A549 (cell line): ENCODE measurements around the gene PTPRG. TPM values are rescaled to one million over a fixed set of nuclear protein-coding genes. Genes with fewer than 3 reads are reported as not detected.

ENCODE experiments used
- ATAC-seq, 2 experiments: fragments of 200-7000 bp in 1 of 2; fragments of >200 bp in 1 of 2; cut with Nextera tagmentation in 1 of 2; cut with Tn5 transposase in 1 of 2; 3 replicates each; pipeline versions ENCODE4 v1.8.0 to v1.9.1; 2018 to 2020; ENCODE audit warnings: mild to moderate bottlenecking in 1 of 2, moderate library complexity in 1 of 2
- CTCF ChIA-PET: fragments of 300-600 bp; sonication (Branson Sonifier 250); formaldehyde crosslinking; extraction: SDS; loops from one replicate; lab custom pipeline; 2021; ENCODE audit warnings: antibody characterized with exemption, inconsistent platforms; lab: Yijun Ruan, JAX
- POLR2A ChIA-PET: fragments of 350-600 bp; formaldehyde crosslinking; extraction: SDS; loops from one replicate; lab custom pipeline; 2021; ENCODE audit warnings: antibody characterized with exemption, inconsistent platforms; lab: Yijun Ruan, JAX
- DNase-seq, 2 experiments: peaks; one replicate each; pipeline versions ENCODE4 v3.0.0 to v3.0.0-alpha.2; 2011 to 2016; ENCODE audit warnings: low read depth in 1 of 2, low spot score in 1 of 2
- FAIRE-seq: peaks from 2 replicates; lab custom pipeline; 2011; peaks lifted over from hg19 to GRCh38; lab: Jason Lieb, UNC
- H3K27ac ChIP-seq, 2 experiments: fragments of >200 bp; sonication (Bioruptor Twin); formaldehyde crosslinking; 3 replicates each; pipeline ENCODE4 v1.5.1; 2016 to 2017
- H3K4me1 ChIP-seq: fragments of >200 bp; sonication (Bioruptor Twin); formaldehyde crosslinking; 3 replicates; pipeline ENCODE4 v1.6.1; 2016
- H3K4me2 ChIP-seq: fragments of >200 bp; sonication (Bioruptor Twin); formaldehyde crosslinking; 3 replicates; pipeline ENCODE4 v1.6.1; 2016
- H3K4me3 ChIP-seq: fragments of >200 bp; sonication (Bioruptor Twin); formaldehyde crosslinking; 3 replicates; pipeline ENCODE4 v1.5.1; 2016
- H3K9me3 ChIP-seq: fragments of >200 bp; sonication (Bioruptor Twin); formaldehyde crosslinking; 3 replicates; pipeline ENCODE4 v1.6.1; 2016
- EHF ChIP-seq: fragments of 250-450 bp; sonication (Bioruptor Pico); IDR thresholded peaks from 2 replicates; pipeline ENCODE4 v1.5.0; 2020; ENCODE audit warnings: mild to moderate bottlenecking
- EHMT2 ChIP-seq: fragments of 200-600 bp; sonication (generic); IDR thresholded peaks from 2 replicates; pipeline ENCODE4 v1.6.1; 2016; ENCODE audit warnings: antibody characterized with exemption, low read depth, mild to moderate bottlenecking, moderate library complexity
- HDAC2 ChIP-seq: fragments of 200-600 bp; sonication (generic); IDR thresholded peaks from 2 replicates; pipeline ENCODE4 v1.6.1; 2016
- HMGXB4 ChIP-seq: fragments of 250-450 bp; sonication (Bioruptor Pico); IDR thresholded peaks from 2 replicates; pipeline ENCODE4 v1.5.0; 2021; ENCODE audit warnings: mild to moderate bottlenecking, moderate library complexity, borderline replicate concordance
- HOXA7 ChIP-seq: fragments of 250-450 bp; sonication (Bioruptor Pico); IDR thresholded peaks from 2 replicates; pipeline ENCODE4 v1.5.0; 2020; ENCODE audit warnings: mild to moderate bottlenecking, moderate library complexity
- HOXB13 ChIP-seq: fragments of 250-450 bp; sonication (Bioruptor Pico); IDR thresholded peaks from 2 replicates; pipeline ENCODE4 v1.5.0; 2020; ENCODE audit warnings: low read depth, mild to moderate bottlenecking, moderate library complexity
- KDM1A ChIP-seq: fragments of 200-600 bp; sonication (generic); IDR thresholded peaks from 2 replicates; pipeline ENCODE4 v1.6.1; 2016; ENCODE audit warnings: low read depth, mild to moderate bottlenecking
- MAX ChIP-seq: IDR thresholded peaks from 2 replicates; pipeline ENCODE4 v1.6.1; 2012
- RCOR1 ChIP-seq: fragments of 150-350 bp; IDR thresholded peaks from 2 replicates; pipeline ENCODE4 v1.6.1; 2014; ENCODE audit warnings: antibody characterized with exemption, low read length, low read depth
- REST ChIP-seq: fragments of 200-600 bp; sonication (generic); IDR thresholded peaks from 2 replicates; pipeline ENCODE4 v1.6.1; 2016; ENCODE audit warnings: antibody characterized with exemption, mild to moderate bottlenecking, moderate library complexity
- RFX5 ChIP-seq: fragments of 450-650 bp; IDR thresholded peaks from 2 replicates; pipeline ENCODE4 v1.7.1; 2014; ENCODE audit warnings: antibody characterized with exemption, mild to moderate bottlenecking, moderate library complexity
- RNF2 ChIP-seq: fragments of 200-600 bp; sonication (generic); IDR thresholded peaks from 2 replicates; pipeline ENCODE4 v1.6.1; 2016; ENCODE audit warnings: low read depth, mild to moderate bottlenecking, antibody characterized with exemption, moderate library complexity, borderline replicate concordance
- SMC3 ChIP-seq: fragments of >200 bp; sonication (Bioruptor Twin); formaldehyde crosslinking; IDR thresholded peaks from 3 replicates; pipeline ENCODE4 v1.6.1; 2018; ENCODE audit warnings: inconsistent platforms
- WGBS: methylation state at CpG from one replicate; pipeline ENCODE4 v1.1.6; 2017; ENCODE audit errors: missing lambda C conversion rate; 5-methylcytosine and 5-hydroxymethylcytosine counted together
- polyA plus RNA-seq, 4 experiments: library from polyadenylated mRNA; depleted of rRNA in 3 of 4; stranded (reverse); fragments of >200 nt; fragmentation: RNase III in 1 of 4; extraction: RNeasy Plus Mini Kit Qiagen cat#74134 plus additional on column Dnase treatment in 1 of 4; gene quantifications; 2 replicates in 3 of 4; 3 replicates in 1 of 4; pipeline ENCODE4 v1.2.3, GENCODE V29; 2011 to 2017
- TF ChIP-seq, protein P1 (sequence below): fragments of >200 bp; sonication (Bioruptor Twin); formaldehyde crosslinking; IDR thresholded peaks from 3 replicates; pipeline ENCODE4 v1.5.1; 2016
- TF ChIP-seq, protein P2 (sequence below): fragments of 450-650 bp; IDR thresholded peaks from 2 replicates; pipeline ENCODE4 v1.6.1; 2014; ENCODE audit warnings: antibody characterized with exemption

PTPRG gene
- polyA plus RNA-seq, 2 of the 4 experiments (the other 2 are of a cell fraction) = 4.5 to 4.8 TPM

DNA sequence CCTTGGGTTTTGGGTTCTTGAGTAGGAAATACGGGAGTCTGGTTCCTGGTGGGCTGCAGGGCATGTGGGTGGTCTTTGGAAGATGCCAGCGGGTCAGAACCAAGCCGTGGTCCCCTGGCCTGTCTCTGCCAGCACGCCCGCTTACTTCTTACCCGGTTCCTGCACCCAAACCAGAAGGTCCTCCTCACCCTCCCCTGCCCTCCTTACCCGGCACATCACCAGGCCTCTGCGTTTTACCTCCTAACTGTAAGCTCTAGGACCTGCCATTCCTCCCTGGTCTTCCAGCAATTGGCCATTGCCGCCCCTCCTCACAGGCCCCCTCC, 628.0 kb downstream of the PTPRG start:
- FAIRE-seq (no peak), ATAC-seq (no peak)
- Histone ChIP-seq H3K4me3 (no peak overlapping the region), H3K9me3 (no peaks in the 10 kb centered on the region), H3K27ac (no peak overlapping the region), H3K4me2 (no peak overlapping the region; the same call in 2 of the 3 replicates), H3K4me1 (no peaks in the 10 kb centered on the region)
- WGBS = 51% methylated on average over 6 of the region's 9 CpGs
- POLR2A ChIA-PET = no interaction called here
- CTCF ChIA-PET = interaction anchor here (0.5 to 2.5 kb wide), 10 partner anchors 8 to 1330 kb away, joined by 3 to 11 read pairs (median 5); partner anchors contain the start of gene PTPRG
- TF ChIP-seq, protein P1, sequence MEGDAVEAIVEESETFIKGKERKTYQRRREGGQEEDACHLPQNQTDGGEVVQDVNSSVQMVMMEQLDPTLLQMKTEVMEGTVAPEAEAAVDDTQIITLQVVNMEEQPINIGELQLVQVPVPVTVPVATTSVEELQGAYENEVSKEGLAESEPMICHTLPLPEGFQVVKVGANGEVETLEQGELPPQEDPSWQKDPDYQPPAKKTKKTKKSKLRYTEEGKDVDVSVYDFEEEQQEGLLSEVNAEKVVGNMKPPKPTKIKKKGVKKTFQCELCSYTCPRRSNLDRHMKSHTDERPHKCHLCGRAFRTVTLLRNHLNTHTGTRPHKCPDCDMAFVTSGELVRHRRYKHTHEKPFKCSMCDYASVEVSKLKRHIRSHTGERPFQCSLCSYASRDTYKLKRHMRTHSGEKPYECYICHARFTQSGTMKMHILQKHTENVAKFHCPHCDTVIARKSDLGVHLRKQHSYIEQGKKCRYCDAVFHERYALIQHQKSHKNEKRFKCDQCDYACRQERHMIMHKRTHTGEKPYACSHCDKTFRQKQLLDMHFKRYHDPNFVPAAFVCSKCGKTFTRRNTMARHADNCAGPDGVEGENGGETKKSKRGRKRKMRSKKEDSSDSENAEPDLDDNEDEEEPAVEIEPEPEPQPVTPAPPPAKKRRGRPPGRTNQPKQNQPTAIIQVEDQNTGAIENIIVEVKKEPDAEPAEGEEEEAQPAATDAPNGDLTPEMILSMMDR = no peak
- no peak for TF ChIP-seq SMC3
- TF ChIP-seq, protein P2, sequence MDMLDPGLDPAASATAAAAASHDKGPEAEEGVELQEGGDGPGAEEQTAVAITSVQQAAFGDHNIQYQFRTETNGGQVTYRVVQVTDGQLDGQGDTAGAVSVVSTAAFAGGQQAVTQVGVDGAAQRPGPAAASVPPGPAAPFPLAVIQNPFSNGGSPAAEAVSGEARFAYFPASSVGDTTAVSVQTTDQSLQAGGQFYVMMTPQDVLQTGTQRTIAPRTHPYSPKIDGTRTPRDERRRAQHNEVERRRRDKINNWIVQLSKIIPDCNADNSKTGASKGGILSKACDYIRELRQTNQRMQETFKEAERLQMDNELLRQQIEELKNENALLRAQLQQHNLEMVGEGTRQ = no peak
- no peak for TF ChIP-seq HOXB13 (CRISPR knock-in tag)
- no peak for TF ChIP-seq RNF2
- TF ChIP-seq EHF (CRISPR knock-in tag) = no peak
- TF ChIP-seq, all 56 proteins: peak for 0
- DNase-seq = no peak

DNA sequence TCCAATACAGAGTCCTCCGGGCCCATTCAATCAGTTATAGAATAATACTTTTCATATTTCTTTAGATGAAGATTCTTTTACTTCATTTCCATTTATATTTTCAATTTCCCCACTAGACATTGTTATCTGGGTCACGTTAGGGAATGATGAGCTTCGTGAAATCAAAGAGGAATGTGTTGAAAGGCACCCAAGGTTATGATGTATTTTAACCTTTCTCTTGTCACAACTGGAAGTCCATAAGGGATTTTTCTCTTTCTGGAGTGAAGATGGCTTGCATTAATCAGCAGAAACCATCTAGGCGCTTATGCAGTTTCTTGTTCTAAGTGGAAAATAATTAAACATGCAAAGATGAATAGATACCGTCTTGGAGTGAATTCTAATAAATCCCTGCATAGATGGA, 631.5 kb downstream of the PTPRG start:
- no peak for DNase-seq
- 63% methylated on average over 5 of the region's 5 CpGs for WGBS
- H3K4me3 ChIP-seq = no peak overlapping the region
- POLR2A ChIA-PET = no interaction called here
- H3K9me3 ChIP-seq = no peaks in the 10 kb centered on the region
- TF ChIP-seq RFX5 (no peak), REST (no peak), EHMT2 (no peak), HOXA7 (CRISPR knock-in tag) (no peak), HOXB13 (CRISPR knock-in tag) (no peak), RCOR1 (no peak), HMGXB4 (CRISPR knock-in tag) (no peak), KDM1A (no peak), SMC3 (no peak), MAX (no peak), HDAC2 (no peak)
- TF ChIP-seq, protein P1 = no peak
- no peaks in the 10 kb centered on the region for H3K4me1 ChIP-seq
- CTCF ChIA-PET = interaction anchor here (0.6 kb wide), 1 partner anchor 367 kb away, joined by 3 read pairs; no protein-coding TSS in a partner anchor
- no peak for FAIRE-seq
- no peak for ATAC-seq
- no peak overlapping the region for H3K4me2 ChIP-seq
- H3K27ac ChIP-seq = no peak overlapping the region
